Measurements from ENCODE around the gene HEXD. TPM values are rescaled to one million over a fixed set of nuclear protein-coding genes. Genes with fewer than 3 reads are reported as not detected.

The HEXD gene
- total and polyA plus RNA-seq, 10 of the 15 experiments (the other 5 are each of a cell fraction or from before 2014, with no cell fraction given) = 1.6 to 24.2 (median 7.0) TPM

DNA sequence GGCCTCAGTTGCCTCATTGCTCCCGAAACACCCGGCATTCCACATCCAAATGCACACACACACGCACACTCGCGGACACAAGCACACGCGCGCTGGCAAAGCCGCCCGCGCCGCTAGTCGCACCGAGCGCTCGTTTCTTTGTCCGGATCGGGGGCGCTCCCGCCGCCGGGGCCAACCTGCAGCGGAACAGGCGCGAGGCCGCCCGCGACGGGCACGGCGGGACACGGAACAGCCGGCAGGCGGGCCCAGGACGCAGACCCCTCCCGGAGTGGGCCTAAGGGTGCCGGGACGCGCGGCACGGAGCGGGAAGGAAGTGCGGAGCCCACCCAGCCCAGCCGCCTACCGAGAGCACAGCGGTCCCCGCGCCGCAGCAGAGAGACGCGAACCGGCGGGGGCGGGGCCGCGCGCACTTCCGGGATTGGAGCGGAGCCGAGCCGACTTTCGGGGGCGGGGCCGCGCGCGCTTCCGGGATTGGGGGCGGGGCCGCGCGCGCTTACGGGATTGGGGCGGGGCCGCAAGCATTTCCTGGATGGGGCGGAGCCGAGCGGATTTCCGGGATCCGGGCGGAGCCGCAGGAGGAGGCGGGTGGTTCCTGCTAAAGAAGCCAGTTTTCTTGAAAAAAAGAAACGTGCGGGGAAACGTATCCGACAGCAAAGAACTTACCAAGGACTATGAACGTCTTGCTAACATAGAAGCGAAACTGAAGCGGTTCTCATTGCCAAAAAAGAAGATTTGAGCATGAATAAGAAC is 32.4 kb downstream of the HEXD start, which contains the start of gene CYBC1 (continued):
- TF ChIP-seq, protein P1, sequence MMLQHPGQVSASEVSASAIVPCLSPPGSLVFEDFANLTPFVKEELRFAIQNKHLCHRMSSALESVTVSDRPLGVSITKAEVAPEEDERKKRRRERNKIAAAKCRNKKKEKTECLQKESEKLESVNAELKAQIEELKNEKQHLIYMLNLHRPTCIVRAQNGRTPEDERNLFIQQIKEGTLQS (IDR thresholded peaks at IDR 0.05; ENCODE audit: borderline replicate concordance, extremely low read depth, low read depth, low read length) = no peak
- TF ChIP-seq NR2C1 (IDR thresholded peaks at IDR 0.05) = no peak
- no peak for TF ChIP-seq RBBP5 (conservative IDR thresholded peaks at IDR 0.05)
- TF ChIP-seq MTA2 (IDR thresholded peaks at IDR 0.05; ENCODE audit: low read depth) = no peak
- TF ChIP-seq HDGF (IDR thresholded peaks at IDR 0.05) = no peak
- TF ChIP-seq CBX3 (IDR thresholded peaks at IDR 0.05; ENCODE audit: borderline replicate concordance, low read depth) = no peak
- TF ChIP-seq ZNF217 (IDR thresholded peaks at IDR 0.05) = peak; percentile 58; the same call in 1 of the 2 replicates
- TF ChIP-seq TCF12 (IDR thresholded peaks at IDR 0.05; ENCODE audit: low read depth, low read length) = 0 out of 2 replicates have a peak, but pooled peaks have one; percentile 7
- TF ChIP-seq JUND (IDR thresholded peaks at IDR 0.05; ENCODE audit: low read depth, low read length) = no peak
- TF ChIP-seq RELA (IDR thresholded peaks at IDR 0.05; ENCODE audit: borderline replicate concordance, partially characterized antibody) = no peak
- TF ChIP-seq, protein P2, sequence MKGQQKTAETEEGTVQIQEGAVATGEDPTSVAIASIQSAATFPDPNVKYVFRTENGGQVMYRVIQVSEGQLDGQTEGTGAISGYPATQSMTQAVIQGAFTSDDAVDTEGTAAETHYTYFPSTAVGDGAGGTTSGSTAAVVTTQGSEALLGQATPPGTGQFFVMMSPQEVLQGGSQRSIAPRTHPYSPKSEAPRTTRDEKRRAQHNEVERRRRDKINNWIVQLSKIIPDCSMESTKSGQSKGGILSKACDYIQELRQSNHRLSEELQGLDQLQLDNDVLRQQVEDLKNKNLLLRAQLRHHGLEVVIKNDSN (IDR thresholded peaks at IDR 0.05; ENCODE audit: borderline replicate concordance, extremely low read length, insufficient read depth, low read depth, low read length) = no peak
- peak; percentile 83 for TF ChIP-seq ZNF207 (IDR thresholded peaks at IDR 0.05; ENCODE audit: borderline replicate concordance)
- no peak for TF ChIP-seq EZH2 (IDR thresholded peaks at IDR 0.05; ENCODE audit: borderline replicate concordance, control insufficient read depth, low read depth, low read length)
- TF ChIP-seq TAF1 (IDR thresholded peaks at IDR 0.05; ENCODE audit: borderline replicate concordance, low read depth, low read length) = peak; percentile 91; the same call in 1 of the 2 replicates
- TF ChIP-seq, protein P3, sequence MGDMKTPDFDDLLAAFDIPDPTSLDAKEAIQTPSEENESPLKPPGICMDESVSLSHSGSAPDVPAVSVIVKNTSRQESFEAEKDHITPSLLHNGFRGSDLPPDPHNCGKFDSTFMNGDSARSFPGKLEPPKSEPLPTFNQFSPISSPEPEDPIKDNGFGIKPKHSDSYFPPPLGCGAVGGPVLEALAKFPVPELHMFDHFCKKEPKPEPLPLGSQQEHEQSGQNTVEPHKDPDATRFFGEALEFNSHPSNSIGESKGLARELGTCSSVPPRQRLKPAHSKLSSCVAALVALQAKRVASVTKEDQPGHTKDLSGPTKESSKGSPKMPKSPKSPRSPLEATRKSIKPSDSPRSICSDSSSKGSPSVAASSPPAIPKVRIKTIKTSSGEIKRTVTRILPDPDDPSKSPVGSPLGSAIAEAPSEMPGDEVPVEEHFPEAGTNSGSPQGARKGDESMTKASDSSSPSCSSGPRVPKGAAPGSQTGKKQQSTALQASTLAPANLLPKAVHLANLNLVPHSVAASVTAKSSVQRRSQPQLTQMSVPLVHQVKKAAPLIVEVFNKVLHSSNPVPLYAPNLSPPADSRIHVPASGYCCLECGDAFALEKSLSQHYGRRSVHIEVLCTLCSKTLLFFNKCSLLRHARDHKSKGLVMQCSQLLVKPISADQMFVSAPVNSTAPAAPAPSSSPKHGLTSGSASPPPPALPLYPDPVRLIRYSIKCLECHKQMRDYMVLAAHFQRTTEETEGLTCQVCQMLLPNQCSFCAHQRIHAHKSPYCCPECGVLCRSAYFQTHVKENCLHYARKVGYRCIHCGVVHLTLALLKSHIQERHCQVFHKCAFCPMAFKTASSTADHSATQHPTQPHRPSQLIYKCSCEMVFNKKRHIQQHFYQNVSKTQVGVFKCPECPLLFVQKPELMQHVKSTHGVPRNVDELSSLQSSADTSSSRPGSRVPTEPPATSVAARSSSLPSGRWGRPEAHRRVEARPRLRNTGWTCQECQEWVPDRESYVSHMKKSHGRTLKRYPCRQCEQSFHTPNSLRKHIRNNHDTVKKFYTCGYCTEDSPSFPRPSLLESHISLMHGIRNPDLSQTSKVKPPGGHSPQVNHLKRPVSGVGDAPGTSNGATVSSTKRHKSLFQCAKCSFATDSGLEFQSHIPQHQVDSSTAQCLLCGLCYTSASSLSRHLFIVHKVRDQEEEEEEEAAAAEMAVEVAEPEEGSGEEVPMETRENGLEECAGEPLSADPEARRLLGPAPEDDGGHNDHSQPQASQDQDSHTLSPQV (IDR thresholded peaks at IDR 0.05) = no peak; the same call in 1 of the 2 replicates
- TF ChIP-seq, protein P4, sequence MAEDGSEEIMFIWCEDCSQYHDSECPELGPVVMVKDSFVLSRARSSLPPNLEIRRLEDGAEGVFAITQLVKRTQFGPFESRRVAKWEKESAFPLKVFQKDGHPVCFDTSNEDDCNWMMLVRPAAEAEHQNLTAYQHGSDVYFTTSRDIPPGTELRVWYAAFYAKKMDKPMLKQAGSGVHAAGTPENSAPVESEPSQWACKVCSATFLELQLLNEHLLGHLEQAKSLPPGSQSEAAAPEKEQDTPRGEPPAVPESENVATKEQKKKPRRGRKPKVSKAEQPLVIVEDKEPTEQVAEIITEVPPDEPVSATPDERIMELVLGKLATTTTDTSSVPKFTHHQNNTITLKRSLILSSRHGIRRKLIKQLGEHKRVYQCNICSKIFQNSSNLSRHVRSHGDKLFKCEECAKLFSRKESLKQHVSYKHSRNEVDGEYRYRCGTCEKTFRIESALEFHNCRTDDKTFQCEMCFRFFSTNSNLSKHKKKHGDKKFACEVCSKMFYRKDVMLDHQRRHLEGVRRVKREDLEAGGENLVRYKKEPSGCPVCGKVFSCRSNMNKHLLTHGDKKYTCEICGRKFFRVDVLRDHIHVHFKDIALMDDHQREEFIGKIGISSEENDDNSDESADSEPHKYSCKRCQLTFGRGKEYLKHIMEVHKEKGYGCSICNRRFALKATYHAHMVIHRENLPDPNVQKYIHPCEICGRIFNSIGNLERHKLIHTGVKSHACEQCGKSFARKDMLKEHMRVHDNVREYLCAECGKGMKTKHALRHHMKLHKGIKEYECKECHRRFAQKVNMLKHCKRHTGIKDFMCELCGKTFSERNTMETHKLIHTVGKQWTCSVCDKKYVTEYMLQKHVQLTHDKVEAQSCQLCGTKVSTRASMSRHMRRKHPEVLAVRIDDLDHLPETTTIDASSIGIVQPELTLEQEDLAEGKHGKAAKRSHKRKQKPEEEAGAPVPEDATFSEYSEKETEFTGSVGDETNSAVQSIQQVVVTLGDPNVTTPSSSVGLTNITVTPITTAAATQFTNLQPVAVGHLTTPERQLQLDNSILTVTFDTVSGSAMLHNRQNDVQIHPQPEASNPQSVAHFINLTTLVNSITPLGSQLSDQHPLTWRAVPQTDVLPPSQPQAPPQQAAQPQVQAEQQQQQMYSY (CRISPR knock-in tag; IDR thresholded peaks at IDR 0.05) = no peak
- TF ChIP-seq CBX5 (IDR thresholded peaks at IDR 0.05; ENCODE audit: low read depth) = no peak

Measured in GM12878 (cell line).